Measurements from ENCODE around the gene PVALEF.

The PVALEF gene

DNA sequence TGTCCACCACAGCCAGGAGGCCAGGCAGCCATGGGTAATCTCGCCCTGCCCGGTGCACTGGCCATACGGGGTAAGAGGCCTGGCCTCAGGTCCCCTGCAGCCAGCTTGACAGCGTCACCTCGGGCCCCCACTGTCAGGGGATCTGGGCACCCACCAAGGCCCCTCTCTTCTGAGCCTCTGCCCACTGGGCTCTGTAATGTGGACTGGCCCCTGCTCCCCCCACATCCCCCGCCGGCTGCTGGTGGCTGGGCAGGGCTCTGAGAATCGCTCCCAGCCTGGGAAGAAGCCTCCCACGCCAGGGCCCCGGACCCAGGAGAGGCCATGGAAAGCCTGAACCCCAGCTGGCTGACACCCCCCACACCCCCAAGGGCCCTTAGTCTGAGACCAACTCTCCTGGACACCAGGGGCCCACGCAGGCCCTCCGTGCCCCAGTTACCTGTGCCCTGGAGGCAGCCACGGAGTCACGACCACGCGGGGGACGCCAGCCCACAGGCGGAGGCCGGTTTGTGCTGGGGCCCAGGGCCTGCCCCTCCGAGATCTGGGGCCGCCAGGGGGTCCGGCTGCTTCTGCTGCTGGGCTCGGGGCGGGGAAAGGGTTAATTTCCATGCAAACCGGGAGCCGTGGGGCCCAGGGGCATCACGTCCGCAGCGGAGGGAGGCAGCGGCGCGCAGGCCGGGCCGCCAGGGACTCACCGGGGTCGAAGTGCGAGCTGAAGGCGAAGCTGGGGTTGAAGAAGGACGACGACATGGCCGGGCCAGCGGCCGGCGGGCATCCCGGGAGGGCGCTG, at the start of gene PVALEF:
Gene PVALEF, plus strand, starts transcription at position 262 of the 787 bp plus-strand sequence. CDS start 15,720 bp downstream, outside the sequence.
- no peak for DNase-seq (ENCODE audit: low read depth in 1 of 2, low spot score in 1 of 2)

DNA sequence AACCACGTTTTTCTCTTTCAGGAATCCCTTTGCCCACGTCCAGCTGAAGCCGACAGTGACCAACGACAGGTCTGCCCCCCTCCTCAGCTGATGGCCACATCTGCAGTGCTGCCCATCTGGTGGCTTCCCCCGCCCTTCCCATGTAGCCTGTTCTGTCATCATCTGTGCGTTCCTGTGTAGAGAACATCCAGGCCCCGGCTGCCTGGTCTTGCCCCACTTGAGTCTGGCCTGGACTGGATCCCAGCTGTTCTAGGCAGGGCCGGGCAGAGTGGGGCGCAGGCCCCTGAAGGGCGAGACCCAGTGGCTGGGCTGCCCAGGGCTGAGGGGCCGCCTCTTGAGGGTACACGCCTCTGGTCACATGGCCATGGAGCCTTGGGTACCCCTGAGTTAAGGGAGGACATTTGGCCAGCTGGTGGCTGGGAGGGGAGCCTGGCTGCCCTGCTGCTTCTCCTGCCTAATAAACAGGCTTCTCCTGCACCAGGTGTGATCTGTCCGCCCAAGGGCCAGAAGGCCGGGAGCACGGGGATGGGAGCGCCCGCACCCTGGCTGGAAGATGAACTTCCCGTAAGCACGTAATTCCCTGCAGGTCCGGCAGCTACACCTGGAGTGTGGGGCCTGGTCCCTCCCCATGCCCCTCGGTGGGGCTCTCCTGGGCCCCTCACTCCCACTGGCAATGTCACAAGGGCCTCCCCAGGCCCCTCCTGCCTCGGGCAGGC, 49.4 kb upstream of the PVALEF start:
- DNase-seq (ENCODE audit: low read depth in 1 of 2, low spot score in 1 of 2) = no peak

DNA sequence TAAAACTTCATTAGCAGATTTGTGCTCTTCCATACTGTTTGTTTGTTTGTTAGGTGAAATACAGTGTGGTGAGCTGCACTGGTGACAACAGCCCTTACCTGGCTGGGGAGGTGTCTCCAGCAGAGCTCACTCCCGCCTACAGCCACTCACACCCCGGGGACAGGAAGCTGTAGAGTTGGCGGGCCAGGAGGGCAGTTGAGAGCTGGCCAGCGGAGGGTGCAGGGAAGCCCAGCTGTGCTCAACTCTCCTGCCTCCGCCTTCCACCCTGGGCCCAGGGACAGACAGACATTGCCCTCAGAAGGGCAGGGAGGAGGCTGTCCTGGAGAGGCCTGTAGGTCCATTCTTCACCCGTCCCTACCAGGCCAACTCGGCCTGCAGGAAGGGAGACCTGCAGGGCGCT, 48.6 kb upstream of the PVALEF start:
- DNase-seq (ENCODE audit: low read depth in 1 of 2, low spot score in 1 of 2) = no peak

DNA sequence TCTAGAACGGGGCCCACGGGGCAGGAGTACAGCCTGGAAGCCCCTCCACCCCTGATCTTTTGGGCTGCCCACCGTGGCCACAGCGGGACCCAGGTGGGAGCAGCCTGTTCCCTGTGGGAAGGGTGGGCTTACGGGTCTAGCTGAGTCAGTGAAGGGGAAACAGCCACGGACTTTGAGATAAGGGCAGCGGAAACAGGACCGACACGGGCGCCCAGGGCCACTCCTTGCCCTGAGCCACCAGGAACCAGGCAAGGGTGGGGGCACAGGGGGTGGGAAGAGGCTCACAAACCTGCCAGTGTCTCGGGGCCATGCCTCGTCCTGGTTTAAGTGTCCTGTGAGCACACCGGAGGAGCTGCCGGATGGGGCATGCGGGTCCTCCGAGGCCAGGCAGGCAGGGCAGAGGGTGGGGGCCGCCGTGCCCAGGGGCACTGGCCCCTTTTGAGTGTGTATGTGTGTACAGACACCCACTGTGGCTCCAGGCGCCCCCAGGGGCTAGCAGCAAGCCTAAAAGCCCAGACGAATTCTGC, 47.6 kb upstream of the PVALEF start:
- no peak for DNase-seq (ENCODE audit: low read depth in 1 of 2, low spot score in 1 of 2)

DNA sequence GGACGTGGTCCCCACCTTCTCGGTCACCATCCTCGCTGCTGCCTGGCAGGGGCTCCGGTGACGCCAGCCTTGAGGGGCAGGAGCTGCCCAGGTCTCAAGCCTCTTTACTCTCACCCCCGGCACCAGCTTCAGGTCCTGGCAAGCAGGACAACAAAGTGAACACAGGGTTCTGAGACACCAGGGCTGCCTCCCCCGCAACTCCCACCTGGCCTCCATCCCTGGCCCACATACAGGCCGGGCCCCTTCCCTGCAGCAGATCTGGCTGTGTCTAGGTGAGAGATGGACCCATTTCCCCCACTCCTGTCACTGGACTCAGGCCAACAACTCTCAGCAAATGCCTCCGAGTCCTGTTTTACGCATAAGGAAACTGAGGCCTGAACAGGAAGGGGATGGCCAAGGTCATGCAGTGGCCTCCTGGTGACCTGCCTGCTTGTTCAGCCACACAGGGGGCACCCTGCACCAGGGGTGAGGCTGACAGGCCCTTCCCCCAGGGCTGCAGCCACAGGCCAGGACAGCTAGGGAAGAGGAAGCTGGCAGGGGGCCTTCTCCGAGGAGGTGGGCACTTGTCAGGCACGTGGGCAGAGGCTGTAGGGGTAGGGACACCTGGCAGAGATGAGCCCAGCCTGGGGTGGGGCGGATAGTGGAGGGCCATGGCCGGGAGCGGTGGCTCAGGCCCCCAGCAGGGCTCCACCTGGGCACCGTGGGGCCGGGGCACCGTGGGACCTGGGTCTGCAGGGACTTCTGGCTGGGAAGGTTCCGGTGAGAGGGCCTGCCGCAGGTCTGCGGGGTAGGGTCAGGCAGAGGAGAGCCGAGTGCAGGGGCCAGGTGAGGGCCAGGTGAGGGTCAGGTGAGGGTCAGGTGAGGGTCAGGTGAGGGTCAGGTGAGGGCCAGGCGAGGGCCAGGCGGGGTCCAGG, 46.7 kb upstream of the PVALEF start:
- DNase-seq (ENCODE audit: low read depth in 1 of 2, low spot score in 1 of 2) = no peak

DNA sequence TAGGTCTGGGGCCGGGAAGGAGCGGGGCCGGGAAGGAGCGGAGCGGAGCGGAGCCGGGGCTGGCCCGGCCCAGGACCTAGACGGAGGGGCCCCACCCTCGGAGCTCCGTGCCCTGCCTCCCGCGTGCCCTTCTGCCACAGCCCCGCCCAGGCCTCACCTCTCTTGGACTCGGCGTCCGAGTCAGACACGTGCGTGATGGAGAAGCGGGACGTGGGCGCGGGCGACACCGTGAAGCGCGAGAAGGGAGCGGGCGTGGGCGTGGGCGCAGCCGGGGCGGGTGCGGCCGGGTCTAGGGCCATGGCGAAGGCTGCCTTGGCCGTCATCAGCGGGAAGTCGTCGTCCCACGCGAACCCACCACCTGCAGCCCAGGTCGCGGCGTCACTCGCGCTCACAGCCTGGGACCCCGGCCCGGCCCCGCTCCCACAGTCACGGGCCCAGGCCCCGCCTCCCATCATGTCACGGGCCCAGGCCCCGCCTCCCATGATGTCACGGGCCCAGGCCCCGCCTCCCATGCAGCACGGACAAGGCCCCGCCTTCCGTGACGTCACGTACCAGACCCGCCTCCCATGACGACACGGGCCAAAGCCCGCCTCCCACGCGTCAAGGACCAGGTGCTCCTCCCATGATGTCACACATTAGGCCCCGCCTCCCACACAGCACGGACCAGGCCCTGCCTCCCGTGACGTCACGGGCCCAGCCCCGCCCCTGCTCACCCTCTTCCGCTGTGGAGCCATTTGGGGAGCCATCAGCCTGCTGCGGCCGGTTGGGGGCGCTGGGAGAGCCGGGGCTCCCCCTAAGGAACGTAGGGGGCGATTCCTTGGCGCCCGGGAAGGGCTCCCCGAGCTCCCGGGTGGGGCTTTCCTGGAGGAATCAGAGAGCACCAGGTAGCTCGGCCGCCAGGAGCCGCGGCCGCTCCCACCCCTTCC, 45.8 kb upstream of the PVALEF start:
- DNase-seq (ENCODE audit: low read depth in 1 of 2, low spot score in 1 of 2) = peak; percentile 50 to 77

DNA sequence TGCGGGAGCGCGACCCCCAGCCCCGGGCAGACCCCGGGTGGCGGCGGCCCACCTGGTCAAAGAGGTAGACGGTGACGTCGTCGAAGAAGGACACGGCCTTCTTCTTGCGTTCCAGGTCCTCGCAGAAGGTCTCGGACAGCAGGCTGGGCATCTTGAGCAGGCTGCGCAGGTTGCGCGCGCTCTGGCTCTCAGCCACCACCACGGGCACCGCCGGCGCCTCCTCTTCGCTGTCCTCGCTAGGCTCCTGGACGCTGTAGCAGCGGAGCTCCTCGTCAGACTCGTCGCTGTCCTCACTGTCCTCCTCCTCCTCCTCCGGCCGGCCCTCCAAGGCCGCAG, 45.2 kb upstream of the PVALEF start:
- DNase-seq (ENCODE audit: low read depth in 1 of 2, low spot score in 1 of 2) = no peak

DNA sequence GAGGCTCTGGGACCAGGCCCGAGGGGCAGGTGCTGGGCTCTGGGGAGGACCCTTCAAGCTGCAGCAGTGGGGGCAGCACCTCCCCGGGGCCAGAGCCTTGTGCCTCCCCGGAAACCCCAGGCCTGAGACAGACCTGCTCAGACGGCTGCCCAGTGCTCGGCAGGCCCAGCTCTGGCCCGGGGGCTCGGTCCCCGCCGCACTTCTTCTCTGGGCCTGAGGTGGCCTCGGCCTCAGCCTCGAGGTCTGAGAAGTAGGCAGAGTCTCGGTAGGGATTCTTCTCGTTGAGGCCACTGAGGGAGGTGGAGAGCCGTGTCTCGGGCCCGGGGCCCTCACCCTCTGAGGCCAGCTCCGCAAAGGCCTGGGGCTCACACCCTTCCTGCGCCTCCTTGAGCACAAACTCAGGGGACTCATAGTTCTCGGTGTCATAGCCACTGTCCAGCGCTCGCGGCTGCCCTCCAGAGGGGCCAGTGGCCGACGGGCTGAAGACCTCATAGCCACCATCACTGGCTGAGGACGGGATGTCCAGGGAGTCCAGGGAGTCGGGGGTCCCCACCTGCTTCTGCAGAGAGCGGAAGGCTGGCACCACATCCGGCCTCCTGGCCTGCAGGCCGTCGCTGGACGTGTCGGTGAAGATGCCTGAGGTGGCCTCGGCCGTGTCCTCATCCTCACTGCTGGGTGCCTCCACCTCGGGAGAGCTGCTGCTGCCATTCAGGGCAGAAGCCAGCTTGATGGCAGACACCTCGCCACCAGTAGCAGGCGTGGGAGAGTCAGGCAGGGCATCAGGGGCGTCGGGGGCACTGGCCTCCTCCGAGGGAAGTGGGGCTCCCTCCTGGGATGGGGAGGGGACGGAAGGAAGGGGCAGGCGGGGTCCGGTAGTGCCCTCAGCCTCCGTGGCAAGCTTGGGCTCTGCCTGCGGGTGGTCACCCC, 44.3 kb upstream of the PVALEF start:
- DNase-seq (ENCODE audit: low read depth in 1 of 2, low spot score in 1 of 2) = no peak

DNA sequence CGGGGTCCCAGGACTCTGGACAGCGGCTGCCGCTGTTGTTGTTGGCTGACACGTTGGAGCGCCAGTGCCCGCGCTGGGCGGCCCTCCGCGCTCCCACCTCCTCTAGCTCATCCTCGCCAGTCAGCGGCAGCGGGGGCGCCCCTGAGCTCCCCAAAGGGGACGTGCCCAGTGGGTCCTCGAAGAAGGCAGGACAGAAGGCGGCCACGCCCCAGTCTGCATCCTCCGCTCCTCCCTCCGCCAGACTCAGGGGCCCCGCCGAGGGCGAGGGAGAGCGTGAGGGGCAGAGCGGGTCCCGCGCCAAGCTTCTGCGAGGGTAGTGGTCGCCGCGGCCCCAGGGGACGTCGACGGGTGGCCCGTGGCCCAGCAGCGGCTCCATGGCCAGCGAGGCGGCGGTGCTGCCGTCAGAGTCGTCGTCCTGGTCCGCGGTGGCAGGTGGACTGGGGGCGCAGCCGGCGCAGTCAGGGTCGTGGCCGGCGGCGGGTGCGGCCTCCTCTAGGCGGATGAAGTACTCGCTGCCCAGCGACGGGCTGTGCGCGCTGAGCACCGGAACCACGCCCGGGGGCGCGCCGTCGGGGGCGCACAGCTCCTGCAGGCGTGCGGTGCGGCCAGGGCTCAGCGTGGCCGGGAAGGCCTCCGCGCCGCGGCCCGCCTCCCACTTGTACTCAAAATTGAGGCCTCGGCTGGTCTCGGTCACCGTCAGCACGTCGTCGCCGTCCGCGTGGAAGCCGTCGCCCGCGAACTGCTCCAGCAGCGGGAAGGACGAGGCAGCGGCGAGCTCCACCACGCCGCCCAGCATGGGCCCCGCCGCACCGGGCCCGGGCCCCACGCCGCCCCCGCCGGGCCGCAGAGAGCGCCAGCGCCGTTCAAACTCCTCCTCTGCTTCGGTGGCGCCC, 43.2 kb upstream of the PVALEF start:
- DNase-seq (ENCODE audit: low read depth in 1 of 2, low spot score in 1 of 2) = no peak

DNA sequence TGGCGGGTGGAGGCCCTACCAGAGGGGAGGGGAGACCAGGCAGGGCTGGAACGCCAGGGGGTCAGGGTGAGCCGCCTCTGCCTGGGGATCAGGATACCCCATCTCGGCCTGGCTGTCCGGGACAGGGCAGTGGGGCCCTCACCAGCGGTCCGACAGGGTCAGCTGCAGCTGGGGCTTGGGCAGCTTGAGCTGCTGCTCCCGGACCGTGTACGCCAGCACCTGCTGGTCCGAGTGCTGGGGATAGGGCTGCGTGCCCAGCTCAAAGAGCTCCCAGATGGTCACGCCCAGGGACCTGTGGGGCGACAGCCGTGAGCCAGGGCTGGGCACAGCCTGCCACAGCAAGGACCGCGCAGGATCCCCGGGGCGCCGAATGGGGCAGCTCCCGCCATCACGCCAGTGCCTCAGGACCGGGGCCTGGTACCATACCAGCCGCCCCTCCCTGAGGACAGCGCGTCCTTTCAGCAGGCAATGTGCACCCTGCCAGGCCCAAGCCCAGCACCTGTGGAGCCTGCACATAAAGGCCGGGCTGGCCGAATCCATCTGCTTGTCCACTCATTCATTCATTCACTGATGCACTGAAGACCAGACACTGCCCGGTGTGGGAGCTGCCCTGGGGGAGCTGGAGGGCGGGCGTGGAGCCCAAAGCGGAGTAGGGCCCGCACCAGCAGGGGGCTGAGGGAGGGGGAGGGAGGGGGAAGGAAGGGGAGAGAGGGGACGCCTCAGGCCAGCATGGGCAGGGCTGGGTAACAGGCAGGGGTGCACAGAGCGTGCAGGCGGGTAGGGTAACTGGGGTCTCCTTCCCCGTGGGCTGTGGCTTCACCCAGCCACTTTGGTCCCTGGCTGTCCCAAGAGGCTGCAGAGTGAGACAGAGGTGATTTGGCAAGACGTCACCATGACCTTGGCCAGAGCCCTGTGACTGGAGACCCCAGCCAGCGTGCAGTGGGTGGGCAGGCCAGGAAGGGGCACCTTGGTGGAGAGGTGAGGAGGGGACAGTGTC, 42.0 kb upstream of the PVALEF start:
- DNase-seq (ENCODE audit: low read depth in 1 of 2, low spot score in 1 of 2) = no peak

DNA sequence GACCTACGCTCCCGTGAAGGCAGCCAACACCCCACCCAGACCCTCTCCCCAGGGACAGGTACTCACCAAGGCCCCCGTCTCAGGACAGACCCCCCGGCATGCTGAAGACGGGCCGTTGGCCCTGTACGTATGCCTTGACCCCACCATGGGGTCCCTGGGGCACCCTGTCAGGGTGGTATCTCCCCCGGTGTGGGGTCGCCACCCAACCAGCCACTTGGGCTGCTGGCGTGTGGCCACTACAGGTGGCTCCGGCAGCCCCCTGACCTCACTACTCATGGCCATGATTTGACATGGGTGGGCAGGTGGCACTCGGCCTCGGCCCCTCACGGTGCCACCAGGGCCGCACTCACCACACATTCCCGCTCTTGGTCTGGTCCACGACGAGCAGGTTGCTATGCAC, 40.9 kb upstream of the PVALEF start:
- DNase-seq (ENCODE audit: low read depth in 1 of 2, low spot score in 1 of 2) = no peak

DNA sequence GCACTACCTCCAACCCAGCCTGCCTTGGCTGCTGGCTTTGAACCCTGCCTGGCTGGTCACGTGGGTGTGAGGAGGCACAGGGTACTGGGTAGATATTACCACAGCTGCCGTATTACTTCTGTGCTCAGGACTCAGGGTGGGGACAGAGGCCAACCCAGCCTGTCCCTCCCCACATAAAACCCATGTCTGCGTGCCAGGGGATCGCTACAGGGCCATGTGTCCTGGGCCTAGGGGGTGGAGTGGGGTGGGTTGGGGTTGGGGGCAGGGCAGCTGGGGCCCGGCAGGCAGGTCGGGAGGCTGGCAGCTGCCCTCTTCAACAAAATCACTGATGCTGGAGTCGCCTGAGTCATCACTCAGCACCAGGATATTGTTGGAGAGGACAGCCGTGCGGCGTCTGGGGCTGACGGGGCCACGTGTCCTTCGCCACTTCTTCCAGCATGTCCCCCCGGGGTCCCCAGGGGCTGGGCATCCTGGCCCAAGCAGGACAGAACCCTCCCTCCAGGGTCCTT, 39.7 kb upstream of the PVALEF start:
- no peak for DNase-seq (ENCODE audit: low read depth in 1 of 2, low spot score in 1 of 2)

DNA sequence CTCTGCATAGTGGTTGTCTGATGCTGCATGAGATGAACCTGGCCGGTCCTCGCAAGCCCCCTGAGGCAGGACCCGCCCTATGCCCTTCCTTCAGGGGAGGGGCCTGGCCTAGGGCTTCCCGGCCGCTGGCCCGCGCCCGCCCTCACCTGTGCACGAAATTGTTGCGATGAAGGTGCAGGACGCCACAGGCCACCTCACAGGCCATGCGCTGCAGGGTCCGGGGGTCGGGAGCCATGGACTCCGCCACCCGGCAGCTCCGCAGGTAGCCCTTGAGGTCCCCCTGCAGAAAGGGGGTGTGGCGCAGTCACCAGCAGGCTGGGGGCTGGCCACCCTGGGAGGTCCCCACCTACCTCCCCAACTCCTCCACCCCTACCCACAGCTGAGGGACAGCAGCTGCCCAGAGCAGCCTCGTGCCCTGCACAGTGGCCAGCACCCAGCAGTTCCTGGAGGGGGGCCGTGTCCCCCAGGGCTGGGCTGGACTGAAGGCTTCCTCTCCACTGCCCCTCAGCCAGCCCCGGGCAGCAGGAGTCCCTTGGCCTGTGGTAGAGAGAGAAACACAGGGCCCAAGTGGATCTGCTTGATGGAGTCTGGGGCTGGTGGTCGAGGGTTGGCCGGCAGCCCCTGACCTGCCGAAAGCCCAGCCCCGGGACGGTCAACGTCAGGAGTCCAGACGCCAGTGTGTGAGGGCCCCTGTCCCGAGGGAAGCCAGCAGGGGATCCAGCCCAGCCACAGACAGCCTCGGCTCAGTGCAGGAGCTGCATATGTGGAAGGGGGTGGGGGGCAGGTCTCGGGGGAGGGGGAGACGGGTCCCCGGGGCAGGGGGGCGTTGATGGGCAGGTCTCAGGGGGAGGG, 38.8 kb upstream of the PVALEF start:
- no peak for DNase-seq (ENCODE audit: low read depth in 1 of 2, low spot score in 1 of 2)

DNA sequence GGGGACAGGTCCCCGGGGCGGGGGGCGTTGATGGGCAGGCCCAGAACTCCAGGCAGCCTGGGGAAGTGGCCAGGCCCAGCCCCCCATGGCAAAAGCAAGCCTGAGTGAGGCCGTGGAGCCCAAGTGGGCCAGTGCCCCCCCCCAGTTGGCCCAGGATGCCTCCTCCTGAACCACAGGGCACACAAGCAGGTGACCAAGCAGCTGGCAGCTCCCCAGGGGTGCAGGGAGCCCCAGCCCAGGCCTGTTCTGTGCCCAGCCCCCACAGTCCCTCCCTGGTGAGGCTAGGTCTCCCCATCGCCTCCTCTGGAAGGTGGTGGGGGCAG, 38.2 kb upstream of the PVALEF start:
- DNase-seq (ENCODE audit: low read depth in 1 of 2, low spot score in 1 of 2) = no peak

DNA sequence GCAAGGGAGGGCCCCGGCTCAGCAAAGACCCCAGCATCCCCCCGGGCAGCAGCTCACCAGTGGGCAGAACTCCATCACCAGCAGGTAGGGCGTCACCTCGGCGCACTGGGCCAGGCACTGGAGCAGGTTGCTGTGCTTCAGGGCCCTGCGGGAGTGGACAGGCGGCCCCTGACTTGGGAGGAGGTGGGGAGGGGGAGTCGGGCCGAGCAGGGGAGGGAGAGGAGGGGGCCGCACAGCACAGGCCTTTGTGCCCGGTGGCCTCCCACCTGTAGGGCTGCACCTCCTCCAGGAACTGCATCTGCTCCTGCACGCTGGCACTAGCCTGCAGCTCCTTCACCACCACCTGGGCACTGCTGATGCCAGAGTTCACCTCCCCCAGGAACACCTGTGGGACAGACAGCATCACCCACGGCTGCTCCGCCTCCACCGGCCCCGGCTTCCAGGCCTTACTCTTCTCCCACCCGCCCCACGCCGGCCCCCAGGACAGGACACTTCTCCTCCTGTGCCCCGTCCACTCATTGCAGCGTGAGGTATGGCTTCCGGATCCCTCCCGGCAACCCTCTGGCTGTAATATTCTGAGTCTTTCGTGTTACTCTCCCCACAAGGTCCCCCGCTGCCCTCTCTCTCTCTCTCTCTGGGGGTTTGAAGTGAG, 37.7 kb upstream of the PVALEF start:
- no peak for DNase-seq (ENCODE audit: low read depth in 1 of 2, low spot score in 1 of 2)

DNA sequence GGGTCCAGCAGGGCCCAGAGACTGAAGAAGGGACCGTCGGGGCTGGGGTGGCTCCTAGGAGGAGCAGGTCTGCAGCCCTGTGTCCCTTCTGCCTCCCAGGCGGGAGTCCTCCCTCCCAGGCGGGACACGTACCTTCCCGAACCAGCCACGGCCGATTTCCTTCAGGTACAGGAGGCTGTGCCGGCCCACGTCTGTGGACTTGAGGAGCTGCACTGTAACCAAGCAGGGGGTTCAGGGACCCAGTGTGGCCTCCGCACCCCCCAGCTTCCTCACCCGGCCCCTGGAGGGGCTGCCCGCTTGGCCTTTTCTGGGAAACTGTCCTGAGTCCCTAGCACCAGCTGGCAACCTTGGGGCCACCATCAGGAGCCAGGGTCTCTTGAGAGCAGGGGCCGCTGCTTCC, 37.0 kb upstream of the PVALEF start:
- DNase-seq (ENCODE audit: low read depth in 1 of 2, low spot score in 1 of 2) = no peak

Data from activated T-helper 1 cell treated with anti-CD3 and anti-CD28 coated beads, Interleukin-2, amount 50 U/mL, for 16 hours (primary cell).